Smooth muscle cell (in vitro differentiated cells): ENCODE results near the gene AK3. TPM values are rescaled to one million over a fixed set of nuclear protein-coding genes. Genes with fewer than 3 reads are reported as not detected.

Source experiments
- DNase-seq: peaks from one replicate; lab custom pipeline; 2025; ENCODE audit not compliant: unreplicated experiment; lab: John Stamatoyannopoulos, UW
- H2AFZ ChIP-seq: fragments of 200-600 bp; sonication (generic); 2 replicates; pipeline ENCODE4 v1.6.0; 2016; ENCODE audit warnings: antibody characterized with exemption, low read depth, mild to moderate bottlenecking
- H3F3A ChIP-seq: fragments of 200-600 bp; sonication (generic); 2 replicates; pipeline ENCODE4 v1.6.0; 2017; ENCODE audit warnings: antibody characterized with exemption, low read depth
- H3K27ac ChIP-seq: fragments of 200-600 bp; sonication (generic); 2 replicates; pipeline ENCODE4 v1.5.1; 2016; ENCODE audit warnings: low read depth, mild to moderate bottlenecking
- H3K27me3 ChIP-seq: fragments of 200-600 bp; sonication (generic); 2 replicates; pipeline ENCODE4 v1.6.1; 2016; ENCODE audit warnings: low read depth, mild to moderate bottlenecking
- H3K36me3 ChIP-seq: fragments of 200-600 bp; sonication (generic); 2 replicates; pipeline ENCODE4 v1.5.1; 2016; ENCODE audit warnings: low read depth
- H3K4me1 ChIP-seq: fragments of 200-600 bp; sonication (generic); 2 replicates; pipeline ENCODE4 v1.5.1; 2016; ENCODE audit warnings: low read depth
- H3K4me2 ChIP-seq: fragments of 200-600 bp; sonication (generic); 2 replicates; pipeline ENCODE4 v1.6.0; 2016; ENCODE audit warnings: mild to moderate bottlenecking
- H3K4me3 ChIP-seq: fragments of 200-600 bp; sonication (generic); 2 replicates; pipeline ENCODE4 v1.5.1; 2016; ENCODE audit warnings: mild to moderate bottlenecking
- H3K79me2 ChIP-seq: fragments of 200-600 bp; sonication (generic); 2 replicates; pipeline ENCODE4 v1.6.0; 2016; ENCODE audit warnings: low read depth, mild to moderate bottlenecking
- H3K9ac ChIP-seq: fragments of 200-600 bp; sonication (generic); 2 replicates; pipeline ENCODE4 v1.6.0; 2016; ENCODE audit warnings: low read depth
- H3K9me3 ChIP-seq: fragments of 200-600 bp; sonication (generic); replicated peaks from 2 replicates; pipeline ENCODE4 v1.5.1; 2016; ENCODE audit warnings: low read depth
- H4K20me1 ChIP-seq: fragments of 200-600 bp; sonication (generic); 2 replicates; pipeline ENCODE4 v1.6.0; 2016; ENCODE audit warnings: low read depth
- WGBS: methylation state at CpG from one replicate; pipeline ENCODE4 v1.1.7; 2016; ENCODE audit warnings: low lambda C conversion rate; 5-methylcytosine and 5-hydroxymethylcytosine counted together
- polyA plus RNA-seq: library from polyadenylated mRNA; unstranded; fragments of >200 nt; fragmentation: Nextera tagmentation; extraction: Ambion mirVana; gene quantifications from 2 replicates; pipeline ENCODE4 v1.2.1, GENCODE V29; 2016
- total RNA-seq: library from RNA; depleted of rRNA; stranded (reverse); fragments of >200 nt; gene quantifications from 2 replicates; pipeline ENCODE4 v1.2.3, GENCODE V29; 2014
- TF ChIP-seq, protein P1 (sequence below): fragments of 200-600 bp; sonication (generic); IDR thresholded peaks from 2 replicates; pipeline ENCODE4 v1.5.1; 2017; ENCODE audit warnings: borderline replicate concordance, mild to moderate bottlenecking, antibody characterized with exemption; ENCODE audit not compliant: insufficient read depth, poor library complexity, severe bottlenecking

The AK3 gene
- total and polyA plus RNA-seq, 2 experiments from 2014 or later: 28.7 to 49.3 TPM

DNA sequence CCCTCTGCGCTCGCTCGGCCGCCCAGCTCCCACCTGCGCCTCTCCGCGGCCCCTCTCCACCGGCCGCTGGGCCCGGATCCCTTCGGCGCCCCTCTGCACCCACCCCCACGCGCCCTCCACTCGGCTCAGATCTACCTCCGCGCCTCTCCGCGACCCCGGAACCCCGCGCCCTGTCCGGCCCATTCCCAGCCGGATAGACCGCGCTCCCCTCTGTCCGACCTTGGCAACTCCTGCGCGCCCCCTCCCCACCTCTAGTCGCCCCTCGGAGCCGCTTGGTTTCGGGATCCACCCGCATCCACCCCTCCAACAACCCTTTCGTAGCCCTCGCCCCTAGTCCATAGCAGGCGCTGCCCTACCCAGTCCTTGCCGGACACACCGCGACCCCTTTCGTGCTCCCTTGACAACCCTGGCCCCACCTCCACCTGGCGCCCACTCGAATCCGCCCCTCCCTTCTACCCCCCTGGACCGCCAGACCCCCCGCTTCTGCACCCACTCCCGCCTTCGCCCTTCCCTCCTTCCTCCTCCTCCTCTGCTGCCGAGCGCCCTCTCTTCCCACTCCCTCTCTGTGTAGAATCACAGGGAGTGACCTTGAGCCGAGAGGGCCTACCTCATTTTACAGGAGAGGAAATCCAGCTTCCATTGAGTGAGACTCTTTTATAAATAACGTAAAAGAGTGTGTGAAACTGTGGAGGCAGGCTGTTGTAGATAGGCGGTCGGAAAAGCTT, 525 bp upstream of the AK3 start:
- TF ChIP-seq, protein P1, sequence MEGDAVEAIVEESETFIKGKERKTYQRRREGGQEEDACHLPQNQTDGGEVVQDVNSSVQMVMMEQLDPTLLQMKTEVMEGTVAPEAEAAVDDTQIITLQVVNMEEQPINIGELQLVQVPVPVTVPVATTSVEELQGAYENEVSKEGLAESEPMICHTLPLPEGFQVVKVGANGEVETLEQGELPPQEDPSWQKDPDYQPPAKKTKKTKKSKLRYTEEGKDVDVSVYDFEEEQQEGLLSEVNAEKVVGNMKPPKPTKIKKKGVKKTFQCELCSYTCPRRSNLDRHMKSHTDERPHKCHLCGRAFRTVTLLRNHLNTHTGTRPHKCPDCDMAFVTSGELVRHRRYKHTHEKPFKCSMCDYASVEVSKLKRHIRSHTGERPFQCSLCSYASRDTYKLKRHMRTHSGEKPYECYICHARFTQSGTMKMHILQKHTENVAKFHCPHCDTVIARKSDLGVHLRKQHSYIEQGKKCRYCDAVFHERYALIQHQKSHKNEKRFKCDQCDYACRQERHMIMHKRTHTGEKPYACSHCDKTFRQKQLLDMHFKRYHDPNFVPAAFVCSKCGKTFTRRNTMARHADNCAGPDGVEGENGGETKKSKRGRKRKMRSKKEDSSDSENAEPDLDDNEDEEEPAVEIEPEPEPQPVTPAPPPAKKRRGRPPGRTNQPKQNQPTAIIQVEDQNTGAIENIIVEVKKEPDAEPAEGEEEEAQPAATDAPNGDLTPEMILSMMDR: no peak
- H3F3A ChIP-seq: peaks cover 4% of the 10 kb centered on the region
- no peaks in the 10 kb centered on the region for H3K36me3 ChIP-seq
- H3K4me3 ChIP-seq: peak overlapping the region; percentile 72
- WGBS: 8% methylated on average over 24 of the region's 54 CpGs
- H2AFZ ChIP-seq: peak overlapping the region; percentile 87
- no peaks in the 10 kb centered on the region for H3K9me3 ChIP-seq
- peak overlapping the region; percentile 84 for H3K4me2 ChIP-seq
- H3K27me3 ChIP-seq: no peaks in the 10 kb centered on the region
- H3K4me1 ChIP-seq: peaks cover 6% of the 10 kb centered on the region
- peak overlapping the region; percentile 62 for H3K9ac ChIP-seq
- H3K27ac ChIP-seq: no peak overlapping the region
- peaks cover 30% of the 10 kb centered on the region for H3K79me2 ChIP-seq
- H4K20me1 ChIP-seq: peaks cover 3% of the 10 kb centered on the region
- no peak for DNase-seq

DNA sequence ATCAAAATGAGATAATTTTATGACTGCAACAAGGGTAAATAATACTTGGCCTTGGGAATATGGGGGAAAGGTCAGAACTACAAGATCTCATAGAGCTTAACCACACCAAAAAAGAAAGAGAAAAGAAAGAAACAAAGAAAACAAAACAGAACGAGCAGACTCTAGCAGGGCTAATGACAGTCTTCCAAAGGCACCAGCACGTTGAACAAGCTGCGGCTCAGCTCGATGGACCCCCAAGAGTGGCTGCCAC, 689 bp downstream of the AK3 start:
- WGBS: 0% methylated on average over 4 of the region's 4 CpGs
- DNase-seq: no peak
- H3K36me3 ChIP-seq: no peaks in the 10 kb centered on the region

GRCh38 chr9:4739587-4740387, 1.2 kb downstream of the AK3 start:
- WGBS: 16% methylated on average over 26 of the region's 26 CpGs
- no peaks in the 10 kb centered on the region for H3K27me3 ChIP-seq

More for the DNA sequence above, 689 bp downstream of the AK3 start:
- H3K27ac ChIP-seq: no peak overlapping the region
- peak overlapping the region; percentile 72 for H3K4me3 ChIP-seq
- no peaks in the 10 kb centered on the region for H3K27me3 ChIP-seq
- H2AFZ ChIP-seq: peak overlapping the region; percentile 87
- H3K9me3 ChIP-seq: no peaks in the 10 kb centered on the region
- H3K4me2 ChIP-seq: peak overlapping the region; percentile 84
- peak overlapping the region; percentile 62 for H3K9ac ChIP-seq
- peaks cover 4% of the 10 kb centered on the region for H3F3A ChIP-seq
- H3K4me1 ChIP-seq: peaks cover 6% of the 10 kb centered on the region
- peaks cover 3% of the 10 kb centered on the region for H4K20me1 ChIP-seq
- H3K79me2 ChIP-seq: peaks cover 39% of the 10 kb centered on the region
- TF ChIP-seq, protein P1: no peak

More at GRCh38 chr9:4739587-4740387, 1.2 kb downstream of the AK3 start:
- no peak for DNase-seq
- no peaks in the 10 kb centered on the region for H3K36me3 ChIP-seq
- TF ChIP-seq, protein P1: no peak
- no peaks in the 10 kb centered on the region for H3K9me3 ChIP-seq
- peak overlapping the region; percentile 84 for H3K4me2 ChIP-seq
- H2AFZ ChIP-seq: peak overlapping the region; percentile 87
- peaks cover 41% of the 10 kb centered on the region for H3K79me2 ChIP-seq
- peaks cover 4% of the 10 kb centered on the region for H3F3A ChIP-seq
- H3K9ac ChIP-seq: peak overlapping the region; percentile 62
- H3K4me1 ChIP-seq: peaks cover 6% of the 10 kb centered on the region
- H3K4me3 ChIP-seq: peak overlapping the region; percentile 72
- H4K20me1 ChIP-seq: peaks cover 3% of the 10 kb centered on the region
- H3K27ac ChIP-seq: no peak overlapping the region
